Measurements from ENCODE around the gene PHTF2. TPM values are rescaled to one million over a fixed set of nuclear protein-coding genes. Genes with fewer than 3 reads are reported as not detected.
"Not testable (repeated sequence)": the region's sequence is repeated elsewhere in the genome, so short reads cannot be mapped to it uniquely, and the experiment has no call there.

PHTF2 gene
- total RNA-seq, 1 experiment from 2014 or later: 37.4 TPM

GRCh38 chr7:77873416-77874327, 75.1 kb downstream of the PHTF2 start:
- DNase-seq (ENCODE audit: extremely low read depth, low read depth): not testable (repeated sequence)

GRCh38 chr7:77877791-77878190, 79.2 kb downstream of the PHTF2 start:
- DNase-seq (ENCODE audit: extremely low read depth, low read depth): no peak

- no peak for DNase-seq (ENCODE audit: extremely low read depth, low read depth)
Observed at GRCh38 chr7:77878500-77878899, 79.9 kb downstream of the PHTF2 start.

GRCh38 chr7:77879272-77879671, 80.7 kb downstream of the PHTF2 start:
- no peak for DNase-seq (ENCODE audit: extremely low read depth, low read depth)

- DNase-seq (ENCODE audit: extremely low read depth, low read depth): no peak
Observed at GRCh38 chr7:77881871-77882270, 83.3 kb downstream of the PHTF2 start.

- no peak for DNase-seq (ENCODE audit: extremely low read depth, low read depth)
Observed at GRCh38 chr7:77885155-77885554, 86.6 kb downstream of the PHTF2 start.

- DNase-seq (ENCODE audit: extremely low read depth, low read depth): no peak
Observed at GRCh38 chr7:77887567-77887966, 89.0 kb downstream of the PHTF2 start.

- no peak for DNase-seq (ENCODE audit: extremely low read depth, low read depth)
Observed at GRCh38 chr7:77888998-77889397, 90.4 kb downstream of the PHTF2 start.

GRCh38 chr7:77893813-77894212, 95.2 kb downstream of the PHTF2 start:
- DNase-seq (ENCODE audit: extremely low read depth, low read depth): no peak

- DNase-seq (ENCODE audit: extremely low read depth, low read depth): no peak
Observed at GRCh38 chr7:77894574-77895091, 96.1 kb downstream of the PHTF2 start.

- DNase-seq (ENCODE audit: extremely low read depth, low read depth): no peak
Observed at GRCh38 chr7:77895905-77896304, 97.3 kb downstream of the PHTF2 start.

GRCh38 chr7:77897004-77897547, 98.5 kb downstream of the PHTF2 start:
- DNase-seq (ENCODE audit: extremely low read depth, low read depth): no peak

- no peak for DNase-seq (ENCODE audit: extremely low read depth, low read depth)
Observed at GRCh38 chr7:77899516-77899915, 100.9 kb downstream of the PHTF2 start.

- peak; percentile 30 for DNase-seq (ENCODE audit: extremely low read depth, low read depth)
Observed at GRCh38 chr7:77903597-77903996, 105.0 kb downstream of the PHTF2 start.

- DNase-seq (ENCODE audit: extremely low read depth, low read depth): no peak
Observed at GRCh38 chr7:77904252-77904651, 105.7 kb downstream of the PHTF2 start.

- DNase-seq (ENCODE audit: extremely low read depth, low read depth): no peak
Observed at GRCh38 chr7:77907281-77907680, 108.7 kb downstream of the PHTF2 start.

- no peak for DNase-seq (ENCODE audit: extremely low read depth, low read depth)
Observed at GRCh38 chr7:77908664-77909063, 110.1 kb downstream of the PHTF2 start.

- DNase-seq (ENCODE audit: extremely low read depth, low read depth): no peak
Observed at GRCh38 chr7:77910124-77910523, 111.6 kb downstream of the PHTF2 start.

- DNase-seq (ENCODE audit: extremely low read depth, low read depth): no peak
Observed at GRCh38 chr7:77912293-77912692, 113.7 kb downstream of the PHTF2 start.

- no peak for DNase-seq (ENCODE audit: extremely low read depth, low read depth)
Observed at GRCh38 chr7:77913977-77914607, 115.5 kb downstream of the PHTF2 start.

GRCh38 chr7:77917500-77918262, 119.1 kb downstream of the PHTF2 start:
- DNase-seq (ENCODE audit: extremely low read depth, low read depth): no peak
